NCI-H460 (cell line): ENCODE results near the gene SCN8A. TPM values are rescaled to one million over a fixed set of nuclear protein-coding genes. Genes with fewer than 3 reads are reported as not detected.
"Not testable (repeated sequence)": the region's sequence is repeated elsewhere in the genome, so short reads cannot be mapped to it uniquely, and the experiment has no call there.

ENCODE experiments used
- DNase-seq: peaks from one replicate; pipeline ENCODE4 v3.0.0-alpha.2; 2016; ENCODE audit warnings: low read depth; ENCODE audit errors: extremely low read depth
- total RNA-seq: library from RNA; depleted of rRNA; stranded (reverse); fragments of >200 nt; shearing (Covaris generic); gene quantifications from 2 replicates; pipeline ENCODE4 v1.2.3, GENCODE V29; 2014

The SCN8A gene
- total RNA-seq, 1 experiment from 2014 or later: 0.02 TPM

GRCh38 chr12:51755251-51755650, 164.2 kb downstream of the SCN8A start:
- DNase-seq: no peak

- DNase-seq: no peak
These were observed 168.1 kb downstream of the SCN8A start for GRCh38 chr12:51759175-51759574.

- no peak for DNase-seq
These were observed 168.7 kb downstream of the SCN8A start for GRCh38 chr12:51759695-51760094.

GRCh38 chr12:51760231-51760630, 169.2 kb downstream of the SCN8A start:
- DNase-seq: no peak

GRCh38 chr12:51763743-51764142, 172.7 kb downstream of the SCN8A start:
- DNase-seq: no peak

GRCh38 chr12:51766067-51766676, 175.1 kb downstream of the SCN8A start:
- no peak for DNase-seq

GRCh38 chr12:51771008-51771407, 180.0 kb downstream of the SCN8A start:
- DNase-seq: no peak

- DNase-seq: peak; percentile 30
These were observed 182.3 kb downstream of the SCN8A start for GRCh38 chr12:51773145-51773869.

- no peak for DNase-seq
These were observed 183.9 kb downstream of the SCN8A start for GRCh38 chr12:51774933-51775332.

- no peak for DNase-seq
These were observed 186.4 kb downstream of the SCN8A start for GRCh38 chr12:51777457-51777856.

GRCh38 chr12:51777973-51778372, 186.9 kb downstream of the SCN8A start:
- DNase-seq: no peak

- DNase-seq: no peak
These were observed 188.8 kb downstream of the SCN8A start for GRCh38 chr12:51779876-51780275.

- DNase-seq: no peak
These were observed 193.7 kb downstream of the SCN8A start for GRCh38 chr12:51784688-51785087.

- DNase-seq: no peak
These were observed 194.9 kb downstream of the SCN8A start for GRCh38 chr12:51785906-51786305.

GRCh38 chr12:51788876-51789275, 197.8 kb downstream of the SCN8A start:
- DNase-seq: no peak

- DNase-seq: no peak
These were observed 201.4 kb downstream of the SCN8A start for GRCh38 chr12:51792417-51792816.

GRCh38 chr12:51793201-51793600, 202.2 kb downstream of the SCN8A start:
- DNase-seq: no peak

GRCh38 chr12:51797301-51797700, 206.3 kb downstream of the SCN8A start:
- DNase-seq: no peak

- DNase-seq: not testable (repeated sequence)
These were observed 207.0 kb downstream of the SCN8A start for GRCh38 chr12:51798051-51798450.

GRCh38 chr12:51798501-51798900, 207.5 kb downstream of the SCN8A start:
- DNase-seq: no peak

- no peak for DNase-seq
These were observed 210.0 kb downstream of the SCN8A start for GRCh38 chr12:51801027-51801426.

- no peak for DNase-seq
These were observed 215.9 kb downstream of the SCN8A start for GRCh38 chr12:51806896-51807295.
